Activated naive CD4-positive, alpha-beta T cell treated with anti-CD3 and anti-CD28 coated beads, Interleukin-2, amount 50 U/mL, for 72 hours (primary cell): Measurements from ENCODE around the gene VPS51. TPM values are rescaled to one million over a fixed set of nuclear protein-coding genes. Genes with fewer than 3 reads are reported as not detected.

Experiments used
- ATAC-seq, 2 donors: fragments of 150-1000 bp; cut with Tn5 transposase; 2 replicates each; pipeline ENCODE4 v1.10.0; 2021; ENCODE audit warnings: mild to moderate bottlenecking in 2 of 2, moderate library complexity in 2 of 2
- DNase-seq, 2 donors: peaks; one replicate each; pipeline ENCODE4 v3.0.0; 2021 to 2022; ENCODE audit warnings: low spot score in 2 of 2
- H3K27ac Mint-ChIP-seq, 2 donors: one replicate each; pipeline ENCODE4 v1.8.0; 2022; ENCODE audit warnings: mild to moderate bottlenecking in 2 of 2, mixed read lengths in 2 of 2
- H3K36me3 Mint-ChIP-seq, 2 donors: one replicate each; pipeline ENCODE4 v1.8.0; 2022; ENCODE audit warnings: mixed read lengths in 2 of 2
- H3K9me3 Mint-ChIP-seq, 2 donors: one replicate each; pipeline ENCODE4 v1.8.0; 2022; ENCODE audit warnings: mixed read lengths in 2 of 2
- total RNA-seq, 2 donors: library from RNA; stranded (reverse); gene quantifications; one replicate each; pipeline ENCODE4 v1.2.3, GENCODE V29; 2022

Gene VPS51
- total RNA-seq, 2 donors from 2014 or later, result 60.4 to 101 TPM

GRCh38 chr11:65159012-65159411, 63.0 kb downstream of the VPS51 start:
- ATAC-seq, result no peak
- no peaks in the 10 kb centered on the region for H3K36me3 Mint-ChIP-seq
- no peak overlapping the region for H3K27ac Mint-ChIP-seq
- DNase-seq, result no peak
- H3K9me3 Mint-ChIP-seq, result no peaks in the 10 kb centered on the region

DNA sequence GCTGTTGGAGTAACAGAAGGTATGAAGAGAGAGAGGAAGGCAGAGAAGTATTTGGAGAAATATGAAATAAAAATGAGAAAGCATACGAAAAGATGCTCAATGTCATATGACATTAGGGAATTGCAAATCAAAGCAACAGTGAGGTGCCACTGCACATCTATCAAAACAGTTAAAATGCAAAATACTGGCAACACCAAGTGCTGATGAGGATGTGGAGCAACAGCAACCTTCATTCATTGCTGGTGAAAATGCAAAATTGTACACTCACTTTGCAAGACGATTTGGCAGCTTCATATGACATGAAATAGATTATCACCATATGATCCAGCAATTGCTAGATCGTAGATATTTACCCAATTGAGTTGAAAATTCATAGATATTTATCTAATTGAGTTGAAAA, 64.6 kb downstream of the VPS51 start:
- DNase-seq, result no peak
- H3K9me3 Mint-ChIP-seq, result no peaks in the 10 kb centered on the region
- H3K36me3 Mint-ChIP-seq, result no peaks in the 10 kb centered on the region
- H3K27ac Mint-ChIP-seq, result no peak overlapping the region
- no peak for ATAC-seq

Other genes starting within 250 kb of the VPS51 start
- gene EHD1, start 217.6 kb upstream of the VPS51 start, total RNA-seq, result 100 to 1,000 TPM in 1 of 2 donors, 10 to 100 TPM in 1; 93.1 to 123 TPM
- 10 to 100 TPM; 21.2 to 26.8 TPM for gene ATG2A, start 179.0 kb upstream of the VPS51 start, total RNA-seq
- gene PPP2R5B, start 171.5 kb upstream of the VPS51 start, total RNA-seq, result 10 to 100 TPM in 1 of 2 donors, 1 to 10 TPM in 1; 2.8 to 29.9 TPM
- gene GPHA2, start 160.3 kb upstream of the VPS51 start, total RNA-seq, result not detected
- gene MAJIN, start 124.1 kb upstream of the VPS51 start, total RNA-seq, result under 1 TPM in 1 of 2 donors, not detected in 1; 0.45 TPM
- not detected for gene BATF2, start 99.2 kb upstream of the VPS51 start, total RNA-seq
- gene ARL2, start 82.1 kb upstream of the VPS51 start, total RNA-seq, result 10 to 100 TPM; 82.6 to 96.1 TPM
- 10 to 100 TPM; 12.5 to 14.5 TPM for gene SNX15, start 68.8 kb upstream of the VPS51 start, total RNA-seq
- 10 to 100 TPM in 1 of 2 donors, 1 to 10 TPM in 1; 8.9 to 33.3 TPM for gene SAC3D1, start 55.0 kb upstream of the VPS51 start, total RNA-seq
- 10 to 100 TPM; 14.9 to 23.1 TPM for gene NAALADL1, start 37.7 kb upstream of the VPS51 start, total RNA-seq
- 100 to 1,000 TPM; 128 to 203 TPM for gene CDCA5, start 12.2 kb upstream of the VPS51 start, total RNA-seq
- 10 to 100 TPM; 29.9 to 41.3 TPM for gene ZFPL1, start 12.0 kb upstream of the VPS51 start, total RNA-seq
- 10 to 100 TPM; 20.5 to 24.3 TPM for gene TM7SF2, start 15.7 kb downstream of the VPS51 start, total RNA-seq
- 1 to 10 TPM; 5.6 to 10.0 TPM for gene ZNHIT2, start 21.5 kb downstream of the VPS51 start, total RNA-seq
- gene FAU, start 25.9 kb downstream of the VPS51 start, total RNA-seq, result 1,000 to 10,000 TPM in 1 of 2 donors, 100 to 1,000 TPM in 1; 983 to 1,040 TPM
- gene MRPL49, start 26.1 kb downstream of the VPS51 start, total RNA-seq, result 10 to 100 TPM; 55.3 to 92.6 TPM
- gene SYVN1, start 38.3 kb downstream of the VPS51 start, total RNA-seq, result 10 to 100 TPM; 30.2 to 31.6 TPM
- gene SPDYC, start 74.0 kb downstream of the VPS51 start, total RNA-seq, result not detected
- gene CAPN1, start 85.7 kb downstream of the VPS51 start, total RNA-seq, result 100 to 1,000 TPM; 119 to 137 TPM
- gene POLA2, start 165.7 kb downstream of the VPS51 start, total RNA-seq, result 10 to 100 TPM; 66.8 to 69.9 TPM
- gene CDC42EP2, start 218.7 kb downstream of the VPS51 start, total RNA-seq, result 1 to 10 TPM; 3.5 to 3.9 TPM
- gene DPF2, start 237.6 kb downstream of the VPS51 start, total RNA-seq, result 10 to 100 TPM; 75.3 to 79.4 TPM